Measurements from ENCODE around the gene CEACAM18. TPM values are rescaled to one million over a fixed set of nuclear protein-coding genes. Genes with fewer than 3 reads are reported as not detected.

Gene CEACAM18
- total and polyA plus RNA-seq, 10 of the 15 experiments (the other 5 are each of a cell fraction or from before 2014, with no cell fraction given): not detected

DNA sequence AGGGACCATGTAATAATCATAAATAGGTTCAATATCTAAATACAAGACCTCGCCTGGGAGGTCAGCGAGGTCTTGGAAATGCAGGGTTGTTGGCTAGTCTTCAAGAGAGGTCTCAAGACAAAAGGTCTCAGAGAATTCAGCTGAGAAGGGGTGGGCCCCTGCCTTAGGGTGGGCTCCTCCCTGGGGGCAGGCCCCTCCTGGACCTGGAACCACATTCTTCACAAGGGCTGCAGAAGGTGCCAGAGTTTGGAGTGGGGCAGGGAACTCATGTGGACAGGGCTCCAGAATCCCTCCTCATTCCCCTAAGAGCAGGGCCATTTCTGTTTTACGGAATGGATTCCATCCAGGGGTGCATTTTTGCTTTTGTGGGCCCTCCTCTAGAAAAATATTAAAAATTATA is 10.2 kb downstream of the CEACAM18 start (continued):
- TF ChIP-seq, protein P1, sequence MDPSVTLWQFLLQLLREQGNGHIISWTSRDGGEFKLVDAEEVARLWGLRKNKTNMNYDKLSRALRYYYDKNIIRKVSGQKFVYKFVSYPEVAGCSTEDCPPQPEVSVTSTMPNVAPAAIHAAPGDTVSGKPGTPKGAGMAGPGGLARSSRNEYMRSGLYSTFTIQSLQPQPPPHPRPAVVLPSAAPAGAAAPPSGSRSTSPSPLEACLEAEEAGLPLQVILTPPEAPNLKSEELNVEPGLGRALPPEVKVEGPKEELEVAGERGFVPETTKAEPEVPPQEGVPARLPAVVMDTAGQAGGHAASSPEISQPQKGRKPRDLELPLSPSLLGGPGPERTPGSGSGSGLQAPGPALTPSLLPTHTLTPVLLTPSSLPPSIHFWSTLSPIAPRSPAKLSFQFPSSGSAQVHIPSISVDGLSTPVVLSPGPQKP (IDR thresholded peaks at IDR 0.05; ENCODE audit: low read depth, low read length): no peak
- no peak for TF ChIP-seq ZZZ3 (IDR thresholded peaks at IDR 0.05; ENCODE audit: control insufficient read depth, insufficient read length, low read depth)
- TF ChIP-seq NRF1 (conservative IDR thresholded peaks at IDR 0.05; ENCODE audit: low read depth, low read length): no peak
- TF ChIP-seq IRF4 (IDR thresholded peaks at IDR 0.05; ENCODE audit: low read depth, low read length): no peak
- TF ChIP-seq CHD4 (IDR thresholded peaks at IDR 0.05): no peak
- no peak for TF ChIP-seq BACH1 (IDR thresholded peaks at IDR 0.05; ENCODE audit: borderline replicate concordance)
- TF ChIP-seq, protein P2, sequence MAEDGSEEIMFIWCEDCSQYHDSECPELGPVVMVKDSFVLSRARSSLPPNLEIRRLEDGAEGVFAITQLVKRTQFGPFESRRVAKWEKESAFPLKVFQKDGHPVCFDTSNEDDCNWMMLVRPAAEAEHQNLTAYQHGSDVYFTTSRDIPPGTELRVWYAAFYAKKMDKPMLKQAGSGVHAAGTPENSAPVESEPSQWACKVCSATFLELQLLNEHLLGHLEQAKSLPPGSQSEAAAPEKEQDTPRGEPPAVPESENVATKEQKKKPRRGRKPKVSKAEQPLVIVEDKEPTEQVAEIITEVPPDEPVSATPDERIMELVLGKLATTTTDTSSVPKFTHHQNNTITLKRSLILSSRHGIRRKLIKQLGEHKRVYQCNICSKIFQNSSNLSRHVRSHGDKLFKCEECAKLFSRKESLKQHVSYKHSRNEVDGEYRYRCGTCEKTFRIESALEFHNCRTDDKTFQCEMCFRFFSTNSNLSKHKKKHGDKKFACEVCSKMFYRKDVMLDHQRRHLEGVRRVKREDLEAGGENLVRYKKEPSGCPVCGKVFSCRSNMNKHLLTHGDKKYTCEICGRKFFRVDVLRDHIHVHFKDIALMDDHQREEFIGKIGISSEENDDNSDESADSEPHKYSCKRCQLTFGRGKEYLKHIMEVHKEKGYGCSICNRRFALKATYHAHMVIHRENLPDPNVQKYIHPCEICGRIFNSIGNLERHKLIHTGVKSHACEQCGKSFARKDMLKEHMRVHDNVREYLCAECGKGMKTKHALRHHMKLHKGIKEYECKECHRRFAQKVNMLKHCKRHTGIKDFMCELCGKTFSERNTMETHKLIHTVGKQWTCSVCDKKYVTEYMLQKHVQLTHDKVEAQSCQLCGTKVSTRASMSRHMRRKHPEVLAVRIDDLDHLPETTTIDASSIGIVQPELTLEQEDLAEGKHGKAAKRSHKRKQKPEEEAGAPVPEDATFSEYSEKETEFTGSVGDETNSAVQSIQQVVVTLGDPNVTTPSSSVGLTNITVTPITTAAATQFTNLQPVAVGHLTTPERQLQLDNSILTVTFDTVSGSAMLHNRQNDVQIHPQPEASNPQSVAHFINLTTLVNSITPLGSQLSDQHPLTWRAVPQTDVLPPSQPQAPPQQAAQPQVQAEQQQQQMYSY (CRISPR knock-in tag; IDR thresholded peaks at IDR 0.05): no peak
- TF ChIP-seq, protein P3, sequence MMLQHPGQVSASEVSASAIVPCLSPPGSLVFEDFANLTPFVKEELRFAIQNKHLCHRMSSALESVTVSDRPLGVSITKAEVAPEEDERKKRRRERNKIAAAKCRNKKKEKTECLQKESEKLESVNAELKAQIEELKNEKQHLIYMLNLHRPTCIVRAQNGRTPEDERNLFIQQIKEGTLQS (IDR thresholded peaks at IDR 0.05; ENCODE audit: borderline replicate concordance, extremely low read depth, low read depth, low read length): no peak

DNA sequence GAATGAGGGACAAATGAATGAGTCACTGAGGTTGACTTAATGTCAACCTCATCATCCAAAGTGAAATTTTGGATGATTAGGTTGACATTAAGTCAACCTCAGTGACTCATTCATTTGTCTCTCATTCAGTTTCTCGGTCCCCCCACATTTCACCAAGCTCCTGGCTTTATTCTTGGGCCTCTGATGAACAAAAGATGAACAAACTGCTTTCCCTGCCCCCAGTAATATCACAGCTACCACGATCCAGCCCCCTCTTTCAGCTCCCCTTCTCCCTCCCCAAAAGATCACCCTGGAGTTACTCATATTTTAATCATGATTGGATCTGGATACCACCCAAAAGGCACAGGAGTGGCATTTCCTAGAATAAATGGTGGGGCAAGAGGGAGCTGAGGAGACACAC is 10.8 kb downstream of the CEACAM18 start:
- WGBS (ENCODE audit: insufficient coverage, insufficient replicate concordance, low lambda C conversion rate, missing lambda C conversion rate): 0% methylated on average over 2 of the region's 2 CpGs
- intact Hi-C loops (cut with micrococcal nuclease; ENCODE audit: unreplicated experiment) (no loop called here), in situ Hi-C loops (cut with MboI) (no loop called here)
- Histone ChIP-seq H3K36me3 (ENCODE audit: control insufficient read depth in 2 of 2, insufficient read depth in 2 of 2, low read length in 1 of 2) (no peaks in the 10 kb centered on the region), H3K79me2 (ENCODE audit: control insufficient read depth, insufficient read depth, low read length) (no peaks in the 10 kb centered on the region), H4K20me1 (ENCODE audit: control insufficient read depth, insufficient read depth) (no peaks in the 10 kb centered on the region), H3K4me1 (ENCODE audit: control insufficient read depth, insufficient read depth, low read length) (no peaks in the 10 kb centered on the region), H3K9ac (ENCODE audit: control insufficient read depth, insufficient read depth, low read length) (no peak overlapping the region), H2AFZ (ENCODE audit: control insufficient read depth, low read depth, low read length) (no peak overlapping the region), H3K27ac (ENCODE audit: control insufficient read depth, insufficient read depth) (no peak overlapping the region), H3K27me3 (replicated peaks in 1 of 2; ENCODE audit: control insufficient read depth in 2 of 2, insufficient read depth in 2 of 2, low read length in 1 of 2) (no peaks in the 10 kb centered on the region), H3K4me3 (no peak overlapping the region), H3K4me2 (ENCODE audit: control insufficient read depth, insufficient read depth) (no peak overlapping the region), H3K9me3 (replicated peaks; ENCODE audit: control insufficient read depth, insufficient read depth, low read length) (no peaks in the 10 kb centered on the region)
- ChIA-PET CTCF (interaction anchor here (0.7 to 1.2 kb wide), 2 partner anchors 16 to 26 kb away, joined by 3 read pairs; no protein-coding TSS in a partner anchor), RAD21 (ENCODE audit: unreplicated experiment) (no interaction called here), SMC1A (ENCODE audit: uncharacterized antibody, unreplicated experiment) (no interaction called here), POLR2A (no interaction called here)
- DNase-seq (ENCODE audit: low read depth, low spot score): no peak
- ATAC-seq: no peak
- no TSS peak for BruUV-seq (replicated peaks)
- TF ChIP-seq SP1 (IDR thresholded peaks at IDR 0.05; ENCODE audit: low read depth, low read length) (no peak), SUZ12 (IDR thresholded peaks at IDR 0.05; ENCODE audit: unreplicated experiment) (no peak), EZH2 (IDR thresholded peaks at IDR 0.05; ENCODE audit: borderline replicate concordance, control insufficient read depth, low read depth, low read length) (no peak), SMC3 (IDR thresholded peaks at IDR 0.05; ENCODE audit: borderline replicate concordance, low read length) (no peak), NBN (IDR thresholded peaks at IDR 0.05) (no peak), NFYB (IDR thresholded peaks at IDR 0.05; ENCODE audit: insufficient read depth, low read depth, low read length) (no peak), YBX1 (IDR thresholded peaks at IDR 0.05) (no peak)
- FAIRE-seq: no peak

Data from GM12878 (cell line).